ENCODE data around the gene IGSF10.

IGSF10 gene

GRCh38 chr3:151423091-151423490 is 37.8 kb downstream of the IGSF10 start:
- no peak overlapping the region for H3K4me3 ChIP-seq (ENCODE audit: low read depth, low read length)
- TF ChIP-seq CTCF (IDR thresholded peaks at IDR 0.05; ENCODE audit: low read depth, low read length): no peak
- no peak for TF ChIP-seq MYC (IDR thresholded peaks at IDR 0.05; ENCODE audit: low read depth, low read length)
- TF ChIP-seq MAX (IDR thresholded peaks at IDR 0.05; ENCODE audit: low read depth, low read length): no peak
- no peak for DNase-seq (ENCODE audit: low read depth)

- DNase-seq (ENCODE audit: low read depth): peak; percentile 42
- TF ChIP-seq CTCF (IDR thresholded peaks at IDR 0.05; ENCODE audit: low read depth, low read length) (peak; percentile 28), MYC (IDR thresholded peaks at IDR 0.05; ENCODE audit: low read depth, low read length) (no peak), MAX (IDR thresholded peaks at IDR 0.05; ENCODE audit: low read depth, low read length) (no peak)
- H3K4me3 ChIP-seq (ENCODE audit: low read depth, low read length): no peak overlapping the region
Observed at GRCh38 chr3:151421938-151422337, 38.9 kb downstream of the IGSF10 start.

GRCh38 chr3:151419806-151420205 is 41.1 kb downstream of the IGSF10 start:
- no peak for DNase-seq (ENCODE audit: low read depth)
- no peak for TF ChIP-seq MYC (IDR thresholded peaks at IDR 0.05; ENCODE audit: low read depth, low read length)
- no peak for TF ChIP-seq MAX (IDR thresholded peaks at IDR 0.05; ENCODE audit: low read depth, low read length)
- no peak for TF ChIP-seq POLR2A (IDR thresholded peaks at IDR 0.05; ENCODE audit: extremely low read depth, insufficient read length)
- TF ChIP-seq CTCF (IDR thresholded peaks at IDR 0.05; ENCODE audit: low read depth, low read length): no peak
- H3K4me3 ChIP-seq (ENCODE audit: low read depth, low read length): no peak overlapping the region

- H3K4me3 ChIP-seq (ENCODE audit: low read depth, low read length): no peak overlapping the region
- DNase-seq (ENCODE audit: low read depth): no peak
- TF ChIP-seq CTCF (IDR thresholded peaks at IDR 0.05; ENCODE audit: low read depth, low read length): no peak
- TF ChIP-seq MYC (IDR thresholded peaks at IDR 0.05; ENCODE audit: low read depth, low read length): no peak
- no peak for TF ChIP-seq POLR2A (IDR thresholded peaks at IDR 0.05; ENCODE audit: extremely low read depth, insufficient read length)
- no peak for TF ChIP-seq MAX (IDR thresholded peaks at IDR 0.05; ENCODE audit: low read depth, low read length)
Observed at GRCh38 chr3:151415289-151415688, 45.6 kb downstream of the IGSF10 start.

- TF ChIP-seq MYC (IDR thresholded peaks at IDR 0.05; ENCODE audit: low read depth, low read length) (no peak), CTCF (IDR thresholded peaks at IDR 0.05; ENCODE audit: low read depth, low read length) (peak; percentile 5)
- DNase-seq (ENCODE audit: low read depth): no peak
- no peak overlapping the region for H3K4me3 ChIP-seq (ENCODE audit: low read depth, low read length)
Observed at GRCh38 chr3:151412989-151413388, 47.9 kb downstream of the IGSF10 start.

Measured in NB4 (cell line).